T-cell (primary cell): ENCODE measurements around the gene CCDC63. TPM values are rescaled to one million over a fixed set of nuclear protein-coding genes. Genes with fewer than 3 reads are reported as not detected.

ENCODE experiments used
- ATAC-seq, 4 experiments: fragments of 200-7000 bp in 3 of 4; fragments of 150-1000 bp in 1 of 4; cut with Tn5 transposase; replicated peaks in 1 of 4; 1 replicate in 3 of 4; 2 replicates in 1 of 4; pipeline ENCODE4 v1.10.0; 2021; ENCODE audit warnings: moderate library complexity in 3 of 4, mild to moderate bottlenecking in 2 of 4, moderate number of reproducible peaks in 1 of 4
- CTCF ChIA-PET, 2 donors: fragments of 300-600 bp; sonication (Branson Sonifier 250); formaldehyde crosslinking; loops; one replicate each; lab custom pipeline; 2022; ENCODE audit warnings: antibody characterized with exemption in 2 of 2; lab: Charles Lee
- POLR2A ChIA-PET, 2 donors: fragments of 300-600 bp; sonication (Branson Sonifier 250); formaldehyde crosslinking; loops; one replicate each; lab custom pipeline; 2022; ENCODE audit warnings: antibody characterized with exemption in 2 of 2; lab: Charles Lee
- DNase-seq, 35 experiments: peaks; one replicate each; pipeline versions ENCODE4 v3.0.0 to v3.0.0-alpha.2; 2013 to 2023
- H3K27ac ChIP-seq: one replicate; pipeline ENCODE4 v1.5.1; 2013; ENCODE audit warnings: low read length
- H3K27me3 ChIP-seq, 2 experiments: replicated peaks in 1 of 2; 1 replicate in 1 of 2; 2 replicates in 1 of 2; pipeline versions ENCODE4 v1.6.1 to v1.7.0; 2013; ENCODE audit warnings: low read length in 1 of 2, mixed read lengths in 1 of 2; ENCODE audit not compliant: control insufficient read depth in 2 of 2, insufficient read depth in 2 of 2; ENCODE audit errors: extremely low read depth in 1 of 2
- H3K36me3 ChIP-seq, 2 donors: 1 replicate in 1 of 2; 2 replicates in 1 of 2; pipeline versions ENCODE4 v1.6.1 to v1.7.0; 2013; ENCODE audit warnings: low read length in 1 of 2; ENCODE audit not compliant: control insufficient read depth in 2 of 2, insufficient read depth in 1 of 2; ENCODE audit errors: extremely low read depth in 1 of 2
- H3K4me1 ChIP-seq, 2 experiments: 1 replicate in 1 of 2; 2 replicates in 1 of 2; pipeline versions ENCODE4 v1.6.1 to v1.7.0; 2013; ENCODE audit warnings: low read length in 2 of 2, mixed read lengths in 1 of 2; ENCODE audit not compliant: insufficient read depth in 2 of 2, control insufficient read depth in 1 of 2; ENCODE audit errors: extremely low read depth in 1 of 2
- H3K4me3 ChIP-seq, 2 donors: 1 replicate in 1 of 2; 2 replicates in 1 of 2; pipeline versions ENCODE4 v1.5.1 to v1.7.0; 2013; ENCODE audit warnings: mild to moderate bottlenecking in 2 of 2, low read length in 1 of 2, moderate library complexity in 1 of 2; ENCODE audit not compliant: control insufficient read depth in 1 of 2; ENCODE audit errors: extremely low read depth in 1 of 2
- H3K9me3 ChIP-seq: 2 replicates; pipeline ENCODE4 v1.7.0; 2013
- H3K27ac Mint-ChIP-seq, 2 donors: one replicate each; pipeline ENCODE4 v1.8.0; 2020 to 2021; ENCODE audit warnings: mild to moderate bottlenecking in 2 of 2, mixed read lengths in 2 of 2
- H3K27me3 Mint-ChIP-seq, 2 donors: one replicate each; pipeline ENCODE4 v1.8.0; 2021 to 2022; ENCODE audit warnings: mixed read lengths in 2 of 2
- H3K36me3 Mint-ChIP-seq: one replicate; pipeline ENCODE4 v1.8.0; 2021; ENCODE audit warnings: mixed read lengths
- H3K4me1 Mint-ChIP-seq, 3 donors: one replicate each; pipeline ENCODE4 v1.8.0; 2020 to 2022; ENCODE audit warnings: mixed read lengths in 3 of 3, mild to moderate bottlenecking in 1 of 3
- H3K4me3 Mint-ChIP-seq, 3 donors: one replicate each; pipeline ENCODE4 v1.8.0; 2020 to 2022; ENCODE audit warnings: mild to moderate bottlenecking in 3 of 3, mixed read lengths in 3 of 3, moderate library complexity in 3 of 3
- H3K9me3 Mint-ChIP-seq, 3 donors: one replicate each; pipeline ENCODE4 v1.8.0; 2020 to 2022; ENCODE audit warnings: mixed read lengths in 3 of 3
- WGBS: methylation state at CpG from one replicate; pipeline ENCODE4 v1.1.5; 2013; ENCODE audit warnings: missing lambda C conversion rate; ENCODE audit not compliant: insufficient coverage; 5-methylcytosine and 5-hydroxymethylcytosine counted together
- total RNA-seq, 35 experiments: library from RNA in 6 of 35; stranded (reverse) in 6 of 35; fragments of 120-200 nt in 1 of 35; gene quantifications; one replicate each; pipeline versions ENCODE4 v1.2.1 to v1.2.4 and lab custom pipeline; 2013 to 2026

Gene CCDC63
- total RNA-seq, 5 donors from 2014 or later (not counting 1 experiment from before 2014, with no cell fraction given), result not detected

DNA sequence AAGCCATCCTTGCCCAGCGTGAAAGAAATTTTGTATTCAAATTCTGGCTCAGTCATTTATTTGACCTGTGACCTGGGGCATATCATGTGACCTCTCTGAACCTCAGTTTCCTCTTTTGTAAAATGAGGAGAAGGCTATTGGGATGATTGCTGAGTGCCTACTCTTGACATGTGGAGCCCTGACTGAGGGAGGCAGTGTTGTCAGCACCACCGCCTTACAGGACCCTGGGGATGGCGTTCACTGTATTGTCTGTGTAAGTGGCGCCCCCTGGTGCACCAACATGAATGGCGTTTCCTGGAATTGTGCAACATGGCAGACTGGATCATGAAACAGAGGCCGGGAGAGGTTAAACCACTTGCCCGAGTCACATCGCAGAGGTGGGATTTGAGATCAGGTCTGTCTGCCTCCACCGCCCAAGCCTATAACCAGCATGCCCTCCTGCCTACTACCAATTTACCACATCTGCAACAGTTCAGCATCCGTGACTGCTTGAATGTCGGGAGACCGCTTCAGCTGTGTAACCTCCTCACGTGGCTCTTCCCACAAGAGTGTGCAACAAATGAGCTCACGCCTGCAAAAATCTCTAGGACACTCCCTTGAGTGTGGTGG lies 20.1 kb upstream of the CCDC63 start:
- Histone ChIP-seq H3K27ac (no peak overlapping the region), H3K36me3 (no peaks in the 10 kb centered on the region), H3K4me3 (peak overlapping the region in 1 of 2 donors; percentile 17), H3K27me3 (peaks cover 0 to 21% of the 10 kb centered on the region in 2 experiments), H3K4me1 (peaks cover 0 to 7% of the 10 kb centered on the region in 2 experiments), H3K9me3 (no peaks in the 10 kb centered on the region)
- ChIA-PET POLR2A (interaction anchor here in 1 of 2 donors (0.5 kb wide), 1 partner anchor 1127 kb away, joined by 4 read pairs; no protein-coding TSS in a partner anchor), CTCF (interaction anchor here (0.5 to 1.3 kb wide), 9 partner anchors 11 to 423 kb away, joined by 3 to 7 read pairs (median 3); partner anchors contain the start of genes ANAPC7 (in 1 of the 2) and ARPC3 (in 1 of the 2))
- H3K27me3 Mint-ChIP-seq, result peaks cover 4 to 10% of the 10 kb centered on the region in 2 donors
- peak overlapping the region; percentile 11 to 65 (median 52) for H3K4me3 Mint-ChIP-seq
- H3K27ac Mint-ChIP-seq, result peak overlapping the region in 1 of 2 donors; percentile 4
- H3K36me3 Mint-ChIP-seq, result no peaks in the 10 kb centered on the region
- DNase-seq (peak; percentile 50 to 87 (median 75)), ATAC-seq (peak; percentile 87 to 99 (median 90))
- H3K9me3 Mint-ChIP-seq, result no peaks in the 10 kb centered on the region
- peaks cover 6% of the 10 kb centered on the region in 3 donors for H3K4me1 Mint-ChIP-seq
- WGBS, result 42% methylated on average over 10 of the region's 14 CpGs

DNA sequence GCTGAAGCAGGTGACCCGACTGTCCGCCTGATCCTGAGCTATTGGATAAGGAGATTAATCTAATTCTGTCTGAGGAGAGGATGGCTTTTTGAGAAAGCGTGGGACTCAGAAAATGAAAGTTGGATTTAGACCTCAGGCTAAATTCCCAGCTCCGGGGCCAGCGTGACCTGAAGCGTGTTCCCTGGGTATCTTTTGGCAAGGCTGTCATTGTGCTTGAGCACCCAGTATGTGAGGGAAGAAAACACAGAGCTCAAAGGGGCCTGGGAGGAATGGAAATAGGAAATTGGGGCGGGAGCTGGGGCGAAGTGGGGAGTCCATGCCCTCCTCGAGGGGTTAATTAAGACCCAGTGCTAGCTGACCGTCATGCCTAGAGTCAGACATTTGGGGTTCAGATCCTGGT lies 17.5 kb upstream of the CCDC63 start:
- no peak for DNase-seq
- Mint-ChIP-seq H3K9me3 (no peaks in the 10 kb centered on the region), H3K36me3 (no peaks in the 10 kb centered on the region), H3K27ac (no peak overlapping the region), H3K27me3 (peaks cover 12 to 13% of the 10 kb centered on the region in 2 donors), H3K4me3 (no peak overlapping the region), H3K4me1 (peaks cover 6% of the 10 kb centered on the region in 3 donors)
- 87% methylated on average over 8 of the region's 10 CpGs for WGBS
- H3K27me3 ChIP-seq, result peaks cover 0 to 18% of the 10 kb centered on the region in 2 experiments
- H3K27ac ChIP-seq, result no peak overlapping the region
- no peak overlapping the region for H3K4me3 ChIP-seq
- no peak for ATAC-seq
- H3K9me3 ChIP-seq, result no peaks in the 10 kb centered on the region
- no peaks in the 10 kb centered on the region for H3K36me3 ChIP-seq
- H3K4me1 ChIP-seq, result peaks cover 0 to 7% of the 10 kb centered on the region in 2 experiments
- ChIA-PET CTCF (interaction anchor here (0.6 to 0.7 kb wide), 4 partner anchors 65 to 1250 kb away, joined by 3 to 5 read pairs (median 4); no protein-coding TSS in a partner anchor), POLR2A (interaction anchor here in 1 of 2 donors (0.5 kb wide), 1 partner anchor 10 kb away, joined by 7 read pairs; no protein-coding TSS in a partner anchor)

DNA sequence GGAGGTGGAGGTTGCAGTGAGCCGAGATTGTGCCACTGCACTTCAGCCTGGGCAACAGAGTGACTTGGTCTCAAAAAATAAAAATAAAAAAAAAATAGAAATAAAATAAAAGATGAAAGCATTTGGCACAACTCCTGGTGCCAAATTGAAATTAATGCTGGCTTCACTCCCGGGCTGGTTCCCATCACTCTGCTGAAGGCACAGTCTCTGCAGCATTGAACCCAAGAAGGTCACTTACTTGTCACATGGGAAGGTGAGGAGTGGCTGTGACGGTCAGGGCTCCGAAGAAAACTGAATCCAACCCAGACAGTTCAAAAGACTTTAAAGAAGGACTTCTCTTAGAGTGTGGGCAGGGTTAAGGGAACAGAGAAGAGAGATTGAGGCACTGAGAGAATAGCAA lies 10.5 kb upstream of the CCDC63 start:
- Histone ChIP-seq H3K4me1 (no peaks in the 10 kb centered on the region), H3K27ac (no peak overlapping the region), H3K36me3 (no peaks in the 10 kb centered on the region), H3K4me3 (no peak overlapping the region), H3K27me3 (peaks cover 0 to 4% of the 10 kb centered on the region in 2 experiments), H3K9me3 (no peaks in the 10 kb centered on the region)
- peaks cover 7 to 15% of the 10 kb centered on the region in 2 donors for H3K27me3 Mint-ChIP-seq
- no peaks in the 10 kb centered on the region for H3K4me1 Mint-ChIP-seq
- no peak for DNase-seq
- ChIA-PET POLR2A (no interaction called here), CTCF (no interaction called here)
- no peak for ATAC-seq
- 83% methylated on average over 3 of the region's 4 CpGs for WGBS
- no peak overlapping the region for H3K27ac Mint-ChIP-seq
- H3K4me3 Mint-ChIP-seq, result no peak overlapping the region
- H3K36me3 Mint-ChIP-seq, result no peaks in the 10 kb centered on the region
- H3K9me3 Mint-ChIP-seq, result no peaks in the 10 kb centered on the region

DNA sequence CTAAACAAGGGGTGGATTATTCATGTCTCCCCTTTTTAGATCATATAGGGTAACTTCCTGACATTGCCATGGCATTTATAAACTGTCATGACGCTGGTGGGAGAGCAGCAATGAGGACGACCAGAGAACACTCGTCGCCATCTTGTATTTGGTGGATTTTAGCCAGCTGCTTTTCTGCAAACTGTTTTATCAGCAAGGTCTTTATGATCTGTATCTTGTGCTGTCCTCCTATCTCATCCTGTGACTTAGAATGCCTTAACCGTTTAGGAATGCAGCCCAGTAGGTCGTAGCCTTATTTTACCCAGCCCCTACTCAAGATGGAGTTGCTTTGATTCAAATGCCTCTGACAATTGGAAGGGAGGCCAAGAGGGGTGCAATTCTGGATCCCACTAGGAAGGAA lies 5.8 kb upstream of the CCDC63 start:
- H3K4me1 Mint-ChIP-seq, result no peaks in the 10 kb centered on the region
- DNase-seq (no peak), ATAC-seq (no peak)
- H3K36me3 Mint-ChIP-seq, result no peaks in the 10 kb centered on the region
- ChIA-PET CTCF (no interaction called here), POLR2A (no interaction called here)
- WGBS, result no CpG with 5 or more reads among the region's 6 CpGs
- no peak overlapping the region for H3K27ac ChIP-seq
- H3K4me1 ChIP-seq, result no peaks in the 10 kb centered on the region
- no peak overlapping the region for H3K4me3 Mint-ChIP-seq
- peaks cover 4 to 17% of the 10 kb centered on the region in 2 donors for H3K27me3 Mint-ChIP-seq
- no peaks in the 10 kb centered on the region for H3K9me3 Mint-ChIP-seq
- no peaks in the 10 kb centered on the region for H3K9me3 ChIP-seq
- no peaks in the 10 kb centered on the region for H3K36me3 ChIP-seq
- H3K4me3 ChIP-seq, result no peak overlapping the region
- H3K27me3 ChIP-seq, result peaks cover 0 to 19% of the 10 kb centered on the region in 2 experiments
- H3K27ac Mint-ChIP-seq, result no peak overlapping the region

DNA sequence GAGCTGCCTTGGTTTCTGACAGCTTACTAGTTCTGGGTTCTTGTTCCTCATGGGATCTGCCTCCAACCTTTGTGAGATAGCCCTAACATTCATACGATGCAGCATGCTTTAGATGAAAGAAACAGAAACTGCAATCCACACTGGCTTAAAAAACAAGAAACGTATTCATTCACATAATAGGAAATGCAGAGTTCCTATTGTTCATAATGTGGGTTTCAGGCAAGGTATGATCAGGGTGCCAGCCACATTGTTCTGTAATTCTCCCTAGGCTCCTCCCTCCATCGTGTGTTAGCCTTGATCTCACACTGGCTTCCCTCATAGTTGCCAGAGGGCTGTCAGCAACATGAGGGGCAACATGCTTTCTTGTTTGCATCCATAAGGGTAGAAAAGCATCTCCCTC lies 2.7 kb upstream of the CCDC63 start:
- Histone ChIP-seq H3K27me3 (peaks cover 0 to 41% of the 10 kb centered on the region in 2 experiments), H3K36me3 (no peaks in the 10 kb centered on the region), H3K9me3 (no peaks in the 10 kb centered on the region), H3K4me3 (no peak overlapping the region), H3K27ac (no peak overlapping the region), H3K4me1 (peaks cover 0 to 9% of the 10 kb centered on the region in 2 experiments)
- no peak for ATAC-seq
- CTCF ChIA-PET, result no interaction called here
- Mint-ChIP-seq H3K9me3 (no peaks in the 10 kb centered on the region), H3K4me3 (no peak overlapping the region), H3K27me3 (peaks cover 19 to 43% of the 10 kb centered on the region in 2 donors), H3K27ac (no peak overlapping the region), H3K4me1 (peaks cover 0 to 6% (median 3%) of the 10 kb centered on the region in 3 donors), H3K36me3 (no peaks in the 10 kb centered on the region)
- no peak for DNase-seq
- WGBS, result 83% methylated on average over 1 of the region's 3 CpGs
- POLR2A ChIA-PET, result no interaction called here

DNA sequence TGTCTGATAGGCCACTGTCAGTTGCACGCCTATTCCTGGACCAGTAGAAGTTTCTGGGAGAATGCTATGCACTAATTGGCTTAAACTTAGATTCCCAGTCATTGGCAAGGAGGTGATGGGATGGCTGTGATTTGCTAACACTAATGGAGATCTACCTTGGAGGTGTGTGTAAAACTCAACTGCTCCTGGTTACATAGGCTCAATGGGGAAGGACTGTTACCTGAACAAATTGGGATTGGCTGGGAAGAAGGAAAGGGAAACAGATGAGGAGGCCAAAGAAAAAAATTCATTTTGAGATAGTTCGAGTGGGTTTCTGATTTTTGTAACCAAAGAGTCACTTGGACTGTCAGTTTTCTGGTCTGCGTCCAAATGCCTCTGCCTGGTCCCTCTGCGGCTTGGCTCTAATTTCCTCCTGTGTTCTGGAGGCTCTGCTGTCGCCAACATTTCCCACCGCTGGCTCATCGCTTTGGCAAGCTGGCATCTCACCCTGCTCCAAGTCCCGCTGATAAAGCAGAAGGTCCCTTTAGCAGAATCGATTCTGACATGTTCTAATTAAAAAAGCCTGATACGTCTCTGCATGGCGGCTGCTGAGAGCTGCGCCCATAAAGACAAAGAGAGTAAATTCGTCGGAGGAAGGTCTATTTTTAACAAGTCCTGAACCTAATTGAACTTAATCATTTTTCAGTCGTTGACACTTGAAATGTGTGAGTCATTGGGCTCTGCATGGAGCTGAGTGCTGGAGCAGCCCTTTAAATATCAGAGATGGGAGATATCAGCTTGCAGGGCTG lies 2.0 kb upstream of the CCDC63 start:
- Mint-ChIP-seq H3K36me3 (no peaks in the 10 kb centered on the region), H3K27me3 (peaks cover 19 to 44% of the 10 kb centered on the region in 2 donors), H3K4me3 (no peak overlapping the region), H3K27ac (no peak overlapping the region), H3K9me3 (no peaks in the 10 kb centered on the region), H3K4me1 (peaks cover 0 to 6% (median 3%) of the 10 kb centered on the region in 3 donors)
- 85% methylated on average over 7 of the region's 15 CpGs for WGBS
- Histone ChIP-seq H3K36me3 (no peaks in the 10 kb centered on the region), H3K4me3 (no peak overlapping the region), H3K9me3 (no peaks in the 10 kb centered on the region), H3K27me3 (peaks cover 0 to 41% of the 10 kb centered on the region in 2 experiments), H3K27ac (no peak overlapping the region), H3K4me1 (peaks cover 0 to 9% of the 10 kb centered on the region in 2 experiments)
- DNase-seq, result no peak
- ChIA-PET CTCF (interaction anchor here in 1 of 2 donors (0.5 kb wide), 1 partner anchor 16 kb away, joined by 4 read pairs; no protein-coding TSS in a partner anchor), POLR2A (no interaction called here)
- no peak for ATAC-seq
